Spleen (tissue), 7 donors: Measurements from ENCODE around the gene EDIL3.

Experiments used
- POLR2A ChIP-seq, 3 donors: fragments of 450-650 bp; IDR thresholded peaks; one replicate each; pipeline ENCODE4 v1.5.1; 2017; ENCODE audit warnings: antibody characterized with exemption in 3 of 3, mild to moderate bottlenecking in 1 of 3
- TF ChIP-seq, protein P1 (sequence below), 11 experiments: fragments of 200-600 bp in 7 of 11; fragments of 450-650 bp in 4 of 11; sonication (generic) in 4 of 11; IDR thresholded peaks in 8 of 11; conservative IDR thresholded peaks in 3 of 11; 1 replicate in 7 of 11; 2 replicates in 4 of 11; pipeline versions ENCODE4 v1.4.0 to v1.8.0; 2016 to 2021; ENCODE audit warnings: antibody characterized with exemption in 11 of 11, inconsistent platforms in 4 of 11, mild to moderate bottlenecking in 1 of 11
- donor health status: DM: no; HTN: no; CAD: no; lungs with moderate emphysema.
- donor health status: DM: no; HTN: no; CAD: no.
- donor health status: DM: no; HTN: no; CAD: no.

DNA sequence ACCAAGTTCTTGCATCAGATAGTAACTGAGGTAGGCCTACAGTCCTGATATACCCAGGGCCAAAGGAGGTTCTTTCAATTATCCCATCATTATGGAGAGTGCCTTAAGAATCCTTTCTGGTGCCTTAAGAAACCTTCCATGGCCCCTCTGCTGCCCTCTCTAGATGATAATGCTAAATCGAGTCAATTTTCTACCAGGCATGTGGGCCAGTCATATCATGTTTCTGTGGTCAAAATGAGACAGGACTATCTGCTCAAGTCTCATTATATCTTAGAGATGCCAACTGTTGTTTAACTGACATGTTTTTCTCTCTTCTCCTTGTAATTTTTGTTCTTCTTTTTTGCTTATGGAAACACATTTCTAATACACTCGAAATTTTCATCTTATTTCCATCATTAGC lies 127.6 kb downstream of the EDIL3 start:
- TF ChIP-seq POLR2A (IDR thresholded peaks at IDR 0.05), result no peak
- TF ChIP-seq, protein P1, sequence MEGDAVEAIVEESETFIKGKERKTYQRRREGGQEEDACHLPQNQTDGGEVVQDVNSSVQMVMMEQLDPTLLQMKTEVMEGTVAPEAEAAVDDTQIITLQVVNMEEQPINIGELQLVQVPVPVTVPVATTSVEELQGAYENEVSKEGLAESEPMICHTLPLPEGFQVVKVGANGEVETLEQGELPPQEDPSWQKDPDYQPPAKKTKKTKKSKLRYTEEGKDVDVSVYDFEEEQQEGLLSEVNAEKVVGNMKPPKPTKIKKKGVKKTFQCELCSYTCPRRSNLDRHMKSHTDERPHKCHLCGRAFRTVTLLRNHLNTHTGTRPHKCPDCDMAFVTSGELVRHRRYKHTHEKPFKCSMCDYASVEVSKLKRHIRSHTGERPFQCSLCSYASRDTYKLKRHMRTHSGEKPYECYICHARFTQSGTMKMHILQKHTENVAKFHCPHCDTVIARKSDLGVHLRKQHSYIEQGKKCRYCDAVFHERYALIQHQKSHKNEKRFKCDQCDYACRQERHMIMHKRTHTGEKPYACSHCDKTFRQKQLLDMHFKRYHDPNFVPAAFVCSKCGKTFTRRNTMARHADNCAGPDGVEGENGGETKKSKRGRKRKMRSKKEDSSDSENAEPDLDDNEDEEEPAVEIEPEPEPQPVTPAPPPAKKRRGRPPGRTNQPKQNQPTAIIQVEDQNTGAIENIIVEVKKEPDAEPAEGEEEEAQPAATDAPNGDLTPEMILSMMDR (IDR thresholded peaks at IDR 0.05 in 8 of 11, conservative IDR thresholded peaks at IDR 0.05 in 3 of 11), result no peak
